Activated CD8-positive, alpha-beta T cell treated with anti-CD3 and anti-CD28 coated beads, Interleukin-2, amount 10 ng/mL, durations not matched to agents 7 days and 5 days (primary cell): ENCODE results near the gene STX1A. TPM values are rescaled to one million over a fixed set of nuclear protein-coding genes. Genes with fewer than 3 reads are reported as not detected.
A peak's percentile ranks its signal among the peaks of the same experiment; 100 is the strongest.
"Not testable (repeated sequence)": the region's sequence is repeated elsewhere in the genome, so short reads cannot be mapped to it uniquely, and the experiment has no call there.

Experiments used
- ATAC-seq: fragments of 150-1000 bp; cut with Tn5 transposase; one replicate; pipeline ENCODE4 v1.10.0; 2021; ENCODE audit warnings: moderate library complexity
- CTCF ChIA-PET: fragments of 350-600 bp; sonication (Branson Sonifier 250); formaldehyde crosslinking; loops from one replicate; lab custom pipeline; 2021; ENCODE audit warnings: antibody characterized with exemption; lab: Charles Lee
- POLR2A ChIA-PET: fragments of 350-600 bp; sonication (Branson Sonifier 250); formaldehyde crosslinking; loops from one replicate; lab custom pipeline; 2021; ENCODE audit warnings: antibody characterized with exemption; lab: Charles Lee
- DNase-seq: peaks from one replicate; pipeline ENCODE4 v3.0.0-alpha.2; 2020
- H3K27ac Mint-ChIP-seq: one replicate; pipeline ENCODE4 v1.8.0; 2021; ENCODE audit warnings: mild to moderate bottlenecking, mixed read lengths
- H3K27me3 Mint-ChIP-seq: one replicate; pipeline ENCODE4 v1.8.0; 2021; ENCODE audit warnings: low read depth, mixed read lengths
- H3K36me3 Mint-ChIP-seq: one replicate; pipeline ENCODE4 v1.8.0; 2021; ENCODE audit warnings: low read depth, mixed read lengths
- H3K4me1 Mint-ChIP-seq: one replicate; pipeline ENCODE4 v1.8.0; 2021; ENCODE audit warnings: low read depth, mixed read lengths
- H3K4me3 Mint-ChIP-seq: one replicate; pipeline ENCODE4 v1.8.0; 2021; ENCODE audit warnings: mild to moderate bottlenecking, mixed read lengths
- H3K9me3 Mint-ChIP-seq: one replicate; pipeline ENCODE4 v1.8.0; 2022; ENCODE audit warnings: mixed read lengths; ENCODE audit not compliant: insufficient read depth
- microRNA-seq: library from miRNA; unstranded; fragments of <30 nt; microRNA quantifications from one replicate; pipeline ENCODE4 v1.2.0, GENCODE V29; 2022
- total RNA-seq, 2 experiments: library from RNA; stranded (reverse); gene quantifications; one replicate each; pipeline ENCODE4 v1.2.3, GENCODE V29; 2021

Gene STX1A
- total RNA-seq, 2 experiments from 2014 or later = 10.6 to 12.3 TPM

GRCh38 chr7:73667344-73668102, 51.9 kb downstream of the STX1A start, which contains the start of gene VPS37D:
TSS of gene VPS37D (plus strand) at chr7:73667831. CDS start at chr7:73667959, 128 bp downstream.
- H3K27me3 Mint-ChIP-seq = peaks cover 42% of the 10 kb centered on the region
- H3K27ac Mint-ChIP-seq = no peak within 1 kb of the TSS
- no peaks in the 10 kb centered on the region for H3K9me3 Mint-ChIP-seq
- ChIA-PET CTCF (interaction anchor here (0.7 to 1.2 kb wide), 7 partner anchors 9 to 67 kb away, joined by 3 to 6 read pairs (median 3); no protein-coding TSS in a partner anchor), POLR2A (no interaction called here)
- no peaks in the 10 kb centered on the region for H3K36me3 Mint-ChIP-seq
- peak; percentile 94 for DNase-seq
- ATAC-seq = peak; percentile 97
- H3K4me3 Mint-ChIP-seq = peak within 1 kb of the TSS; percentile 70
- H3K4me1 Mint-ChIP-seq = peaks cover 5% of the 10 kb centered on the region

- no peak overlapping the region for H3K27ac Mint-ChIP-seq
- POLR2A ChIA-PET = no interaction called here
Observed at GRCh38 chr7:73663033-73663432, 56.4 kb downstream of the STX1A start.

GRCh38 chr7:73660594-73660993, 58.9 kb downstream of the STX1A start:
- H3K4me3 Mint-ChIP-seq, H3K4me1 Mint-ChIP-seq, H3K9me3 Mint-ChIP-seq, ATAC-seq, H3K27ac Mint-ChIP-seq, POLR2A ChIA-PET, H3K36me3 Mint-ChIP-seq, DNase-seq, CTCF ChIA-PET: not testable (repeated sequence)
- peaks cover 27% of the 10 kb centered on the region for H3K27me3 Mint-ChIP-seq

More at GRCh38 chr7:73663033-73663432, 56.4 kb downstream of the STX1A start:
- Mint-ChIP-seq H3K4me1 (peaks cover 5% of the 10 kb centered on the region), H3K36me3 (no peaks in the 10 kb centered on the region), H3K27me3 (peaks cover 34% of the 10 kb centered on the region), H3K9me3 (no peaks in the 10 kb centered on the region), H3K4me3 (no peak overlapping the region)
- no peak for DNase-seq
- ATAC-seq = no peak
- CTCF ChIA-PET = interaction anchor here (1.5 kb wide), 1 partner anchor 72 kb away, joined by 3 read pairs; no protein-coding TSS in a partner anchor

- CTCF ChIA-PET = interaction anchor here (0.9 to 1.2 kb wide), 2 partner anchors 23 to 53 kb away, joined by 3 read pairs; no protein-coding TSS in a partner anchor
- no peaks in the 10 kb centered on the region for H3K36me3 Mint-ChIP-seq
- DNase-seq = no peak
- POLR2A ChIA-PET = no interaction called here
- H3K27me3 Mint-ChIP-seq = peaks cover 28% of the 10 kb centered on the region
- no peak overlapping the region for H3K4me3 Mint-ChIP-seq
- no peak for ATAC-seq
- no peaks in the 10 kb centered on the region for H3K9me3 Mint-ChIP-seq
- no peaks in the 10 kb centered on the region for H3K4me1 Mint-ChIP-seq
- H3K27ac Mint-ChIP-seq = no peak overlapping the region
Observed at GRCh38 chr7:73659983-73660382, 59.5 kb downstream of the STX1A start.

GRCh38 chr7:73655309-73655708, 64.2 kb downstream of the STX1A start:
- POLR2A ChIA-PET, H3K4me3 Mint-ChIP-seq, H3K36me3 Mint-ChIP-seq, H3K27ac Mint-ChIP-seq, H3K9me3 Mint-ChIP-seq, ATAC-seq, H3K4me1 Mint-ChIP-seq, DNase-seq: not testable (repeated sequence)
- H3K27me3 Mint-ChIP-seq = peaks cover 18% of the 10 kb centered on the region
- CTCF ChIA-PET = interaction anchor here (0.7 kb wide), 1 partner anchor 38 kb away, joined by 3 read pairs; no protein-coding TSS in a partner anchor

- DNase-seq (no peak), ATAC-seq (no peak)
- ChIA-PET CTCF (interaction anchor here (1.0 kb wide), 1 partner anchor 15 kb away, joined by 3 read pairs; the partner anchor contains the start of gene VPS37D), POLR2A (no interaction called here)
- peaks cover 14% of the 10 kb centered on the region for H3K4me1 Mint-ChIP-seq
- no peak overlapping the region for H3K4me3 Mint-ChIP-seq
- H3K9me3 Mint-ChIP-seq = no peaks in the 10 kb centered on the region
- H3K36me3 Mint-ChIP-seq = no peaks in the 10 kb centered on the region
- no peak overlapping the region for H3K27ac Mint-ChIP-seq
- peaks cover 36% of the 10 kb centered on the region for H3K27me3 Mint-ChIP-seq
Observed at GRCh38 chr7:73652541-73652949, 66.9 kb downstream of the STX1A start.

GRCh38 chr7:73650524-73650923, 68.9 kb downstream of the STX1A start:
- POLR2A ChIA-PET = no interaction called here
- Mint-ChIP-seq H3K27me3 (peaks cover 49% of the 10 kb centered on the region), H3K4me3 (no peak overlapping the region), H3K4me1 (peaks cover 14% of the 10 kb centered on the region), H3K36me3 (no peaks in the 10 kb centered on the region), H3K27ac (no peak overlapping the region), H3K9me3 (no peaks in the 10 kb centered on the region)
- ATAC-seq (no peak), DNase-seq (no peak)
- CTCF ChIA-PET = no interaction called here

GRCh38 chr7:73649576-73649975, 69.9 kb downstream of the STX1A start:
- ATAC-seq (no peak), DNase-seq (no peak)
- ChIA-PET POLR2A (no interaction called here), CTCF (no interaction called here)
- Mint-ChIP-seq H3K27ac (no peak overlapping the region), H3K4me3 (no peak overlapping the region), H3K27me3 (peaks cover 47% of the 10 kb centered on the region), H3K36me3 (no peaks in the 10 kb centered on the region), H3K9me3 (no peaks in the 10 kb centered on the region), H3K4me1 (peaks cover 14% of the 10 kb centered on the region)

Small RNAs within 50 kb of the gene (microRNA-seq; reads per million reads assigned to microRNA genes)
- gene MIR4284 = not detected

Other genes with a start within 250 kb of the STX1A start
- gene BAZ1B, start 197.4 kb downstream of the STX1A start, total RNA-seq = 100 to 1,000 TPM; 111 to 112 TPM
- gene BCL7B, start 162.0 kb downstream of the STX1A start, total RNA-seq = 10 to 100 TPM; 76.8 to 80.8 TPM
- 10 to 100 TPM; 26.1 to 26.4 TPM for gene TBL2, start 141.1 kb downstream of the STX1A start, total RNA-seq
- gene MLXIPL, start 95.1 kb downstream of the STX1A start, total RNA-seq = not detected
- under 1 TPM; 0.16 to 0.26 TPM for gene VPS37D, start 51.8 kb downstream of the STX1A start, total RNA-seq
- 1 to 10 TPM; 7.7 to 8.3 TPM for gene DNAJC30, start 36.2 kb downstream of the STX1A start, total RNA-seq
- gene BUD23, start 36.1 kb downstream of the STX1A start, total RNA-seq = 10 to 100 TPM; 57.3 to 60.9 TPM
- gene ABHD11, start 19.1 kb upstream of the STX1A start, total RNA-seq = 10 to 100 TPM; 20.7 to 20.9 TPM
- gene CLDN3, start 50.6 kb upstream of the STX1A start, total RNA-seq = not detected
- under 1 TPM; 0.16 to 0.29 TPM for gene CLDN4, start 111.3 kb upstream of the STX1A start, total RNA-seq
- not detected for gene METTL27, start 122.8 kb upstream of the STX1A start, total RNA-seq
- gene TMEM270, start 141.5 kb upstream of the STX1A start, total RNA-seq = not detected